ENCODE data around the gene CIAO2A. TPM values are rescaled to one million over a fixed set of nuclear protein-coding genes. Genes with fewer than 3 reads are reported as not detected.

CIAO2A gene
- total RNA-seq, 1 donor from 2014 or later, result 52.6 TPM

- Mint-ChIP-seq H3K27ac (no peak overlapping the region), H3K36me3 (ENCODE audit: insufficient read depth) (peaks cover 13% of the 10 kb centered on the region), H3K27me3 (no peaks in the 10 kb centered on the region), H3K4me1 (ENCODE audit: low read depth) (no peaks in the 10 kb centered on the region), H3K4me3 (ENCODE audit: low read depth) (no peak overlapping the region), H3K9me3 (ENCODE audit: low read depth) (no peaks in the 10 kb centered on the region)
- no peak for TF ChIP-seq CTCF (IDR thresholded peaks at IDR 0.05; ENCODE audit: unreplicated experiment)
- no peak for DNase-seq (ENCODE audit: low spot score, unreplicated experiment)
Measured at GRCh38 chr15:64137226-64137833, 43.7 kb upstream of the CIAO2A start.

- peaks cover 20% of the 10 kb centered on the region for H3K36me3 Mint-ChIP-seq (ENCODE audit: insufficient read depth)
- no peak for DNase-seq (ENCODE audit: low spot score, unreplicated experiment)
Measured at GRCh38 chr15:64136347-64136746, 42.7 kb upstream of the CIAO2A start.

GRCh38 chr15:64134345-64134829 is 40.7 kb upstream of the CIAO2A start:
- no peaks in the 10 kb centered on the region for H3K27me3 Mint-ChIP-seq
- no peak for DNase-seq (ENCODE audit: low spot score, unreplicated experiment)
- no peak overlapping the region for H3K27ac Mint-ChIP-seq
- TF ChIP-seq CTCF (IDR thresholded peaks at IDR 0.05; ENCODE audit: unreplicated experiment), result no peak
- H3K9me3 Mint-ChIP-seq (ENCODE audit: low read depth), result no peaks in the 10 kb centered on the region
- no peak overlapping the region for H3K4me3 Mint-ChIP-seq (ENCODE audit: low read depth)
- H3K36me3 Mint-ChIP-seq (ENCODE audit: insufficient read depth), result peaks cover 22% of the 10 kb centered on the region
- no peaks in the 10 kb centered on the region for H3K4me1 Mint-ChIP-seq (ENCODE audit: low read depth)

More at GRCh38 chr15:64136347-64136746, 42.7 kb upstream of the CIAO2A start:
- no peaks in the 10 kb centered on the region for H3K9me3 Mint-ChIP-seq (ENCODE audit: low read depth)
- no peak overlapping the region for H3K4me3 Mint-ChIP-seq (ENCODE audit: low read depth)
- no peaks in the 10 kb centered on the region for H3K4me1 Mint-ChIP-seq (ENCODE audit: low read depth)
- no peak overlapping the region for H3K27ac Mint-ChIP-seq
- TF ChIP-seq CTCF (IDR thresholded peaks at IDR 0.05; ENCODE audit: unreplicated experiment), result no peak
- no peaks in the 10 kb centered on the region for H3K27me3 Mint-ChIP-seq

- no peak for TF ChIP-seq CTCF (IDR thresholded peaks at IDR 0.05; ENCODE audit: unreplicated experiment)
- Mint-ChIP-seq H3K4me1 (ENCODE audit: low read depth) (no peaks in the 10 kb centered on the region), H3K36me3 (ENCODE audit: insufficient read depth) (peaks cover 22% of the 10 kb centered on the region), H3K9me3 (ENCODE audit: low read depth) (no peaks in the 10 kb centered on the region), H3K27ac (no peak overlapping the region), H3K4me3 (ENCODE audit: low read depth) (no peak overlapping the region), H3K27me3 (no peaks in the 10 kb centered on the region)
- DNase-seq (ENCODE audit: low spot score, unreplicated experiment), result no peak
Measured at GRCh38 chr15:64133623-64134344, 40.1 kb upstream of the CIAO2A start.

- H3K4me1 Mint-ChIP-seq (ENCODE audit: low read depth), result no peaks in the 10 kb centered on the region
- H3K36me3 Mint-ChIP-seq (ENCODE audit: insufficient read depth), result peaks cover 20% of the 10 kb centered on the region
- TF ChIP-seq CTCF (IDR thresholded peaks at IDR 0.05; ENCODE audit: unreplicated experiment), result no peak
- H3K4me3 Mint-ChIP-seq (ENCODE audit: low read depth), result no peak overlapping the region
- no peaks in the 10 kb centered on the region for H3K9me3 Mint-ChIP-seq (ENCODE audit: low read depth)
- no peak overlapping the region for H3K27ac Mint-ChIP-seq
- no peaks in the 10 kb centered on the region for H3K27me3 Mint-ChIP-seq
- DNase-seq (ENCODE audit: low spot score, unreplicated experiment), result no peak
Measured at GRCh38 chr15:64132217-64132616, 38.6 kb upstream of the CIAO2A start.
